HG03045 (cell line): Measurements from ENCODE around the gene PICK1.
"Not testable (repeated sequence)": the region's sequence is repeated elsewhere in the genome, so short reads cannot be mapped to it uniquely, and the experiment has no call there.

Source experiments
- ATAC-seq: cut with Tn5 transposase; IDR thresholded peaks from one replicate; pipeline ENCODE4 v1.9.1; 2021; ENCODE audit warnings: mild to moderate bottlenecking, moderate library complexity; ENCODE audit not compliant: unreplicated experiment

Gene PICK1

DNA sequence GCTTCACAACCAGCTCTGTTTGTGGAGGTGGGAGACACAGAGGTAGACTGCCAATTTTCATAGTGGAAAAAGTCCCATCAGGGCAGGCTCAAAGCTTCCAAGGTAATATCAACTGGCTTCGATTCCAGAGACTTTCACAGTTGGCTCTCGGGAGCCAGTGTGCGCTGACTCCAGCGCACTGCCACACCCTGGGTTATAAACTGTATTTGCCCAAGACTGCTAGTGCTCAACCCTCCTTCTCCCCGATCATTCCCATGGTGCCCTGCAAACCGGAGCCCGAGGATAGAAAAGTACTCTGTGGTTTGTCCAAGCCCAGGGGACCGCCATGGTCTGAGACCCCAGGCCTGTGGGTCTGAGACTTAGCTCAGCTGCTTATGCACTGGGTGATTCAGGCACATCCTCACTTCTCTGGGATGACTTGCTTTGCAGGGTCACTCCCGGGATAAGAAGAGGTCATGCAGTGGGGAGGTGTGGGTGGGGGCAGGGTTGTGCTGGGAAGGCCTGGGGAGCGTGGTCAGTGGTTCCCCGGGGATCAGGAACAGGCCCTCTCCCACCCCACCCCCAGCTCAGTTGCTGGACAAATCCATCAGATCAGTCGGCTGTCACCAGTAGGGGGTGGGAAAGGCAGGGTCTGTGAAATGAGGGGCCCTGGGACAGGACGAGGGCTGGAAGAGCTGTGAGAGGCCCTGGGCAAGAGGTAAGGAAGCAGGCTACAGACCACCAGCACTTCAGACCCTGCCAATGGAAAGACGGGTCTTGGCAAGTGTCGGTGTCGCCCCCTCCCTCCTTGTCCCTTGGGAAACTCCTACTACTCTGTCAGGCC, 26.7 kb upstream of the PICK1 start:
- ATAC-seq = no peak

DNA sequence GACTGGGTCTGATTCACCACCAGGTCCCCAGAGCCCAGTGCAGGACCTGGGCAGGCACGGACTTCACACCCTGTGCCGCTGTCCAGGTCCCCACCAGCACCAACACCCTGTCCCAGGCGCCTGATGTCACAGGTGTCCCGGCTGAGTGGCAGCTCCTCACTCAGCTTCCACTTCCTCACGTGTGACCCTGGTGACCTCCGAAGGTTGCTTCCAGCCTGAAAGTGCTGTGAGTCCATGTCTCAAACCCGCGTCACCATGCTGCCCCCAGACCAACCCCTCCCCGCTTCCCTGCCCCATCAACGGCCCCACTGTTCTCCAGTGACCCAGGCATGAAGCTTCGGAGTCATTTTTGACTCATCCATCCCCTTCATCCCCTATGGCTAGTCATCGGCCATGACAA, 25.7 kb upstream of the PICK1 start:
- ATAC-seq = no peak

DNA sequence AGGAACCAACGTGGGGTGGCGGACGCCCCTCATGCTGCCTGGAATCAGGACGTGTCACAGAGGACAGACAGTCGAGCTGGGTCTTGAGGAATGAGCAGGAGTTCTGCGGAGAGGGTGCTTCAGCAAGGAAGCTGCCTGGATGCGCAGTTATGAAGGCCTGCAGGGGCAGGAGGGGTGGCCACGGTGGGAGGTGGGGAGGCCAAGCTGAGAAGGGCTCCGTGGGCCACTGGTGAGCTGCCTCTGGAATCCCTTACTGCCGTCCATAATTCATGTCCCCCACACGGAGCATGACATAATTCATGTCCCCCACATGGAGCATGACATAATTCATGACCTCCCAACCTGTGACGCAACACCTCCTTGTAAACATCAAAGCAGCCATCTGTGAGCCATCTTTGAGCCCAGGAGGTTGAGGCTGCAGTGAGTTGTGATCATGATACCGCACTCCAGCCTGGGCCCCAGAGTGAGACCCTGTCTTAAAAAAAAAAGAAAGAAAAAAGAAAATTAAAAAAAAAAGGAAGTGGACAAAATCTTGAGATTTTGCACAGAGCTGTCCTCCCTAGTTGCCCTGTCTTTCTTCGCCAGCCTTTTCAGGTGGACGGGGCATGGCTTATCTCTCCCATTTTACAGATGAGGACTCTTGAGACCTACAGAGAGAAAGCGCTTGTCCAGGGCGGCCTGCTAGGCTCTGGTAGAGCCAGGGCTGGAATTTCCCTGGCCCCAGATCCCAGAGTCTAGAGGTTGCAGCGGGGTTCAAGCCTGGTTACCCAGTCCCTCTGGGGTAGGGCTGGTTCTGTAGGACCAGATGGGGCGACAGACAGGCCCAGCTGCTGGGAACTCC, 24.3 kb upstream of the PICK1 start:
- ATAC-seq = no peak

DNA sequence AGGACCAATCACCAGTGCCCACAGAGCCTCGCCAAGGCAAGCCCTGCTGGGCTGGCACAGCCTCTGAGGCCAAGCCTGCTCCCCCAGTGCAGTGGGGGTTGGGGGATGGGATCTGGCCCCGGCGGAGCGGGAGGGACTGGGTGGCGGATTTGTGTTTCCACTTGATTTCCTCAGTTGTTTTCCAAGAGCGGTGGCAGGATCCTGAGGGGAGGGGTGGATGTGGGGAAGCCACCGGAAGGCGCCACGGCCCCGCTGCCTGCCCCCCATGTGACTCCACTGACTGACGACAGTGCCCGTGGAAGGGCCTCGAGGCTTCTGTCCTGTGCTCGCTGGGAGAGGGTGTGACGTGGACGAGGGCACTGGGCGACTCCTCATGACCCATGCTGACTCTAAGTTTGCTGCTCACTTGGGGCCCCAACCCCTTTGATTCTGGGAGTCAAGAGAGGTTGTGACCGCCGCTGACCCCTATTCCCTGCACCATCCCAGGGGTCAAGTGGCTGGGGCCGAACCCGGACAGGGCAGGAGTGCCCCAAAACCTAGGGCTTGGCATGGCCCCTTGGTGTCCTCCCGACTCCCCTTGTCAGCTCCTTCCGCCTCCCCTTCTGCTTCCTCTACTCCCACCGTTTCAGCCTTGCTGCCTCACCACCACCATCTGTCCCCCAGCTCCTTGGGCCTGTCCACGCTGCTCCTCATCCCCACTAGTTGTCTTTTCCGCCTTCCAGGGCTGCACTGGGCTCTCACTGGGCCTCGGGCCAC, 23.5 kb upstream of the PICK1 start:
- no peak for ATAC-seq

DNA sequence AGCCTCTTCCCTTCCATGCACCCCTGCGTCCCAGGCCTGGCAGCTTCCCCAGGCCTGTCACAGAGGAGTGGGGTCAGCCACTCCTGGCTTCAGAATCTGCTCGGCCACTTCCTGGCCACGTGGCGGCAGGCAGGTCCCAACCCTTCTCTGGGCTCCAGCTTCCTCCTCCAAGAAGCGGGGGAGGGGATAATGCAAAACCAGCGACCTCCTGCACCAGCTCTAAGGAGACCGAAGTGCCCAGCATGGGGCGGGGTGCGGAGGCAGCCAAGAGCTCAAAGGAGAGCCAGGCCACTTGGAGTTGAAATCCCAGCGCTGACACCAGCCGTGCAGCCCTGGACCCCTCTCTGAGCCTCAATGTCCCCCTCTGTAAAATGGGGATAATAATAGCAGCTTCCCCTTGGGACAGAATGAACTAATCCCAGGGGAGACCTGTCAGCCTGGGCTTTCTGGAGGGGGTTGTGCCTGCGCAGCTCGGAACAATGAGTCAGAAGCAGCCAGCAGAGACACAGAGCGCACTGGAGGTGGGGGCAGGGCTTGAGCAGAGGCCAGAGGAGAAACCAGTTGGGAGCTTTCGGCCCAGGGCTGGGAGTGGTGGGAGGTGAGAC, 22.8 kb upstream of the PICK1 start:
- no peak for ATAC-seq

DNA sequence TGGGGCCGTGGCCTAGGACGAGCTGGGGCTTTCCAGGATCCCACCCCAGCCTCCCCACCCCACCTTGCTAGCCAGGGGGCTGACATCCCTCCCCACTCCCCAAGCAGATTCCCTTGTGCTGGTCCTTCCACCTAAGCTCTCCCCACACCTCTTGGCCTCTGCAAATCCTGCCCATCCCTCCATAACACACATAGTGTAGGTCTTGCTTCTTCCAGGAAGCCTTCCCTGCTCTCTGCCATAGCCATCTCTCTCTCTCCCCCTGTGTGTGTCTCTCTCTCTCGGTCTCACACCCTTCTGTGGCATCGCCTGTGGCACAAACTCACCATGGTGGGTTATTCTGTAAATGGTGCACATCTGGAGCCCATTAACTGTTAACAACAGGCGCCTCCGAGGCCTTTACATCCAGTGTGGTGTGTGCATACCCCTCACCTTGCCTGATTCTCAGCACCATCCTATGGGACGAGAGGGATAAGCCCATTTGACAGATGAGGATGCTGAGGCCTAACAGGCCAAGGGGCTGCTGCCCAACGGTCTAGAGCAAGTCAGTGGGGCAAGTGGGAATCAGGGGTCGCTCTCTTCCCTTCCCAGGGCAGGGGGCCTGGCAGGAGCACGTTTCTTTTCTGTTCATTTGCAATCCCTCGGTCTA, 22.2 kb upstream of the PICK1 start:
- ATAC-seq = no peak

DNA sequence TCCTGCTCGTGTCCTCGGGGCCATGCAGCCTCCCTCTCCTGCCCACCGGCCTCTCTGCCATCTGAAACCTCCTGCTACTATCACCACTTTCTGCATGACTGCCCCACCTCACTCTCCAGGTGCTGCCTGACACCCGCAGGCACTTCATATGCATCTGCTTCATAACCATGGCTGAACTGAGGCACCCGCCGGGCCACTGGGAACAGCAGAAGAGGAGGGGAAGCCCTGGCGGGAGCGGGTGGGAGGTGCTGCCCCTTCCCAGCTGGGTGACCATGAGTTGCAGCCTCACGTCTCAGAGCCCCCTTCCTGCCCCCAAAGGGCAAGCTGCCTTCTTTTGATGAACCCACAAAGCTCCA, 21.7 kb upstream of the PICK1 start:
- ATAC-seq = no peak

DNA sequence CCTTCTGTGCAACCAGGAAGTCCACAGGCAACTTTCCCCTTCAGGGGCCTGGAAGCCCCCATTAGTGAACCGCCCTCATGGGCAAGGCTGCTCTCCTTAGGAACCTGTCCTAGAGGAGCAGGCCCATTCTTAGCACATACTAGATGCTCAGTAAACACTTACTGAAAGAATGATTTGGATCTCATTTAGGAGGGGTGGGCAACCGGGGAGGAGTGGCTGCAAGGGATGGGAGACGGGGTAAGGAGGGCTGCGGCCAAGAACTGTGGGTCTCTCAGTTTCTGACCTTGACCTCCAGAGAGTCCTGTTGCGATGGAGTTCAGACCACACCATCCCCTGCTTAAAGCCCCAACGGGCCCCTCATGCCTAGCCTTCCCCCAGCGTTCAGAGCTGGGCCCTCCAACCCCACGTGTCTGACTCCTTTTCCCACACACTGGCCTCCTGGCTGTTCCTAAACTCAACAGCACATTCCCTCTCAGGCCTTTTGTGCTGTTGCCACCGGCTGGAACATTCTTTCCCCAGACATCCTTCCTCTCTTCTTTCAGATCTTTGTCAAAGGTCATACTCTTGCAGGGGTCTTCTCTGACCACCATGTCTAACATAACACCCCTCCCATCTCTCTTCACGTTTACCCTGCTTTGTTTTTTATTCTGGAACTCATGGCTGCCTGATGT, 20.7 kb upstream of the PICK1 start:
- ATAC-seq = no peak

DNA sequence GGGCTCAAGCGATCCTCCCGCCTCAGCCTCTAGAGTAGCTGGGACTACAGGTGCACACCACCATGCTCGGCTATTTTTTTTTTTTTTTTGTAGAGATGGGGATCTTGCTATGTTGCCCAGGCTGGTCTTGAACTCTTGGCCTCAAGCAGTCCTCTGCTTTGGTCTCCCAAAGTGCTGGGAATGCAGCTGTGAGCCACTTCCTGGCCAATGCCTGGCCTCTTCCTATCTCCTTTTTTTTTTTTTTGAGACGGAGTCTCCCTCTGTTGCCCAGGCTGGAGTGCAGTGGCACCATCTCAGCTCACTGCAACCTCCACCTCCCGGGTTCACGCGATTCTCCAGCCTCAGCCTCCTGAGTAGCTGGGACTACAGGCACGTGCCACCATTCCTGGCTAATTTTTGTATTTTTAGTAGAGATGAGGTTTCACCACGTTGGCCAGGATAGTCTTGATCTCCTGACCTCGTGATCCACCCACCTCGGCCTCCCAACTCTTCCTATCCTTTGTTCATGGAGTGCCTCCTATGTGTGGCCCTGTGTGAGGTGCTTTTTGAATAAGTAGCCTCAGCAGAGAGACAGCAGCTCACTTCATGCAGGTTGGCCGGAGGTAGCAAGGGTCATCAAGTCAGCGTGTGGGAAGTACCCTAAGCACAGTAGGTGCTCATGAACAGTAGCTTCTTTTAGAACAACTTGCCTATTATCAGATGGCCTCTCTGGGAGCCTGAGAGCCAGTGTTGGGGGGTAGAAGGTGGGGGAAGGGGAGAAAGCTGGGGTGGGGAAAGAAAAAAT, 19.6 kb upstream of the PICK1 start:
- ATAC-seq = not testable (repeated sequence)

DNA sequence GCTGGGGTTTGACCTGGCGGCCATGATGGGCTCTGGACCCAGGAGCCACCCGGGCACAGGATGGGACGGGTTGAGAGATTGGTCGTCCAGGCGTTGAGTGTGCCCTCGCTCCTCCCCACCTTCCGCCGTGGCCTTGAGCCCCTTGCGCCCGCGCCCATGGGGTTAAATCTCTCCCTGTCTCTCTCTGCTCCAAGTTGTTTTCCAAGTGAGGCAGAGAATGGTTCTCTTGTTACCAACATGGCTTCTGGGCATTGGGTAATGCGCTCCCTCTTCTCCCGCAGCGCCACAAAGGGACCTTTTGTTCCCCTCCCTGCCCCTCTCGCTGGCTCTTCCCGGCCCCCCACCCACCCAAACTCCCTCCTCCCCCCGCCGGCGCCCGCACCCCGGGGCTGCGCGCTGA, 18.8 kb upstream of the PICK1 start:
- no peak for ATAC-seq

DNA sequence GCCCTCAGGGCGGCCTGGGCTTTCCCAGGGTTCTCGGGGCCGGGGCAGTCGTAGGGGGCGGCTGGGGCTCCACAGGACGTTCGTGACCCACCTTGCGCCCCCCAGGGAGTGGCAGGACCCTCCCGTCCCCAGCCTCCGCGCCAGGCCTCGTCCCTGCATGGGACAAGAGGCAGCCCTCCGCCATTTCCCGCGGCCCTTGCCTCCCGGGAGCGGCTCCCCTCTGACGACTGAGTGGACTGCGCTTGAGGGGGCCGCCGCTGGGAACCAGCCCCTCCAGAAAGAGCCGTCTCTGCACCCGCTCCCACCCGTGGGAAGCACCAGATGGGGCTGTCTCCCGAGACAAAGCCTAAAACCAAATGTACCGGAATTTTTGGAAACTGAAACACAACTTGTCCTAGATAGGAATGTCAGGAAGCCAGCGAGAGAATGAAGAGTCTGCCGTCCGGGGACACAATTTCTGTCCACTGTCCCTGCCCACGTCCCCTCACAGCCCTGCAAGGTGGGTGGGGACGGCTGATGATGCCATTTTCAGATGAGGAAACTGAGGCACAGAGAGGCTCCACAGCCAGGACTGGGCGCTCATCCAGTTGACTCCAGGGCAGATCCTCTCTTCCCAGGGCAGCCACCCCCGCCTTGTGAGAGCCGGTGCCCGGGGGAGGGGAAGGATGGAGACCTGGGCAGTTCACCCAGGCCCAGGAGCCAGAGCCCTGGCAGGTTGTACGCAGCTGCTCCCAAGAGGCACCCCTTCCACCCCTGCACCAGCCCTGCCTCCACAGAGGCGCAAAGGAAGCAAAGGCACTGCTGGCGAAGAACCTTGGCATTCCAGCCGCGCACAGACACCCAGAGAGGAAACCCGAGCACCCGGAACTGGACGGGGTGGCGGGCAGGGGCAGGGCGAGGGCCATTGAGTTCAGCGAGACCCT, 18.1 kb upstream of the PICK1 start:
- no peak for ATAC-seq

DNA sequence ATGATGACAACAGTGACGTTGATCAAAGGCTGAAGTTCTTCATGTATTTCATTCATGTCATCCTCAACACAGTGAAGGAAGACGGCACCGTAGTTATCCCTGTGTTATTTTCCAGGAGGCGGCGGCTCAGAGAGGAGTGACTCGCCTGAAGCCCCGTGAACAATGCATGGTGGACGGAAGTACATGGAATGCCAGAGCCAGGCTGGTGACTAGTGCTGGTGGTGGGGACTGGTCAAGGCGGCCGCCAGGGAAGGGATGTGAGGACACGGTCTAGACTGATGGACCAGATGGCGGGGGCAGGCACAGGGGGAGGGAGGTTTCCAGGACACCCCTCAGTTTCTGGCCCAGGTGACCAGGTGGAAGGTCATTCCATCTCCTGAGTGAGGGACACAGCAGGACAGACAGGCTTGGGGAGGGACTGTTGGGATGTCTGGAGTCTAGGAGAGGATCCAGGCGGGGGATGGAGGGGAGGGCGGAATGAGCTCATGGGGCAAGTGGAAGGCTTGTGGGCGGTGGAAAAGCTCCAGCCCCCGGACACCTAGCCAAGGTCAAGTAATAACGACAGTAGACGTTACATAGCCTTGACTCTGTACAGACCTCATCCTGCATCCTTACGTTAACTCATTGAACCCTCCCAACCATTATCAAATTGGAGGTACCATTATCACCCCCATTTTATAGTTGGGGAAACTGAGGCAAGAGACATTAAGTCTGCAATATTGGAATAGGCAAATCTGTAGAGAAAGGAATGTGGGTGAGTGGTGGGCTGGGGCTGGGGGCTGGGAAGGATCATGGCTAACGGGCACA, 16.0 kb upstream of the PICK1 start:
- ATAC-seq = no peak

DNA sequence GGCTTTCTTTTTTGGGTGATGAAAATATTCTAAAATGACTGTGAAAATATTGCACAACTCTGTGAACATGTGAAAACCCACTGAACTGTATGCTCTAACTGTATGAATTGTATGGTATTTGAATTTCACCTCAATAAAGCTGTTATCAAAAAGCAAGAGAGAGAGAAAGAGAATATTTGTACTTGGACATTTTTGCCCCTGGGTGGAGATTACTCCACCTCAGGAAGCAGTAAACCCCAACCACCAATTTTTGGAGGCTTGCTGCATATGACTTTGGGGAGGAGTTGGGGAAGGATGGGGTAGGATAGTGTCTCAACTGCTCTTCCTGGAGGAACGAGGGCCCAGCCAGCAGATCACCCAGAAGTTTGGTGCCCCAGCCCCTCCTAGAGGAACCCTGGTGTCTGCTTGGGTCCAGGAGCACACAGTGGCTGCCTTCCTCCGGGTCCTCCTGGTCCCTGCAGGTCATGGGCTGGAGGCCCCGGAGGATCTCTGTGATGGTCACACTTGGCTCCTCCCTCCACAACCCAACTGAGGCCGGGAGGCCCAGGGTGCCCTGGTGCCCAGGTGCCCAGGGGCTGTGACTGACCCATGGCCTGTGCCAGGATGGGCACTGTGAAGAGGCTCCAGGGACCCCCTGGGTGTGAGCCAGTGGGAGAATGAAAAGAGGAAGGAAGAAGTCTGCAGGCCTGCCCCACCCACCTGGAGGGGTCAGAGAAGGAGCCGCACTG, 15.3 kb upstream of the PICK1 start:
- no peak for ATAC-seq

DNA sequence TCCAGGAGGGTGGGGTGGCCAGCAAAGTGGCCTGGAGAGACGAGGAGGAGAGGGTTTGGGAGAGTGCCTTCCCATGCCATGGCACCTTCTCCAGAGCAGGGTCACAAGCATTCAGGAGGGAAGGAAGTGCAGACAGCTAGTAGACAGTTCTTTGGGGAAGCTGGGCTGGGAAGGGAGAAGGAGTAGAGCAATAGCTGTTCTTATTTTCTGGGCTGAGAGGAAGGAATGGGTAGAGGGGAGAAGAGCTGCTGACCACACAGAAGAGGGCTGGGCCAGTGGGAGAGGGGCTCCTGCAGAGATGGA, 14.8 kb upstream of the PICK1 start:
- ATAC-seq = no peak

DNA sequence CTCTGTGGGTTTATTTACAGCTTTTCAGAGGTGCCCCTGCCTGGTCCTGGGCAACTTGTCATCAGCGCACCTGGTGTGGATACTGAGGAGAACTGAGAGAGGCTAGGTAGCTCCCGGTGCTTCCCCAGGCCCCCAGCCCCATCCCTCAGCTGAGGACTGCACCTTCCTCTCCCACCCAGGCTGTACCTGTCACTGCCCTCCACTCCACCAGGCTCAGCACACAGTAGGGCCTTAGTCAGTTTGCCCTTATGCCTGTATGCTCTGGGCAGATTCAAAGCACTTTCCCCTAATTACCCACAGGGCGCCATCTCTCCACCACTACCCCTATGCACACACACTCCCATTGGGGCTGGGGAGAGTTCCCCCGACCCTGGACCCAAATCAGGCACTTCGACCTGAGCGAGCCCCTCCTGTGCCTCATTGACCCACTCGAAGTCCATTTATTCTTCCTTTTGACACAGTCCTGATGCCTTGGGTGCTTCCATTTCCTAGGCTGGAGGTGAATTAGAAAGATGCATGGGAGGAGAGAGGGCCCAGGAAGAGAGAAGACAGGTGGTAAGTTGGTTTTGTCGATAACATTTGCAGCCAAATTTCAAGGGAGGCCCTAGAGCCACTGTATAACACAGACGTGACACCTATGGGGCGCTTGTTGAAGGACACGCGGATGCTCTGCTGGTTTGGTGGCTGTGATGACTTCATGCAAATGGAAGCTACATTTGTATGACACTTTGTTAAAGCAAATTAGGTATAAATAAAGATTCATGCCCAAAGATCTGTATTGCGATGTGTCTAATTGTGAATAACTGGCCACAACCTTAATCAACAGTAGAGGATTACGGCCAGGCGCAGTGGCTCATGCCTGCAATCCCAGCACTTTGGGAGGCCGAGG, 13.8 kb upstream of the PICK1 start:
- ATAC-seq = no peak
